HG02852 (cell line): ENCODE measurements around the gene ARHGEF26.

Source experiments
- ATAC-seq: cut with Tn5 transposase; IDR thresholded peaks from one replicate; pipeline ENCODE4 v1.9.1; 2021; ENCODE audit warnings: mild to moderate bottlenecking, moderate library complexity; ENCODE audit not compliant: unreplicated experiment

The ARHGEF26 gene

DNA sequence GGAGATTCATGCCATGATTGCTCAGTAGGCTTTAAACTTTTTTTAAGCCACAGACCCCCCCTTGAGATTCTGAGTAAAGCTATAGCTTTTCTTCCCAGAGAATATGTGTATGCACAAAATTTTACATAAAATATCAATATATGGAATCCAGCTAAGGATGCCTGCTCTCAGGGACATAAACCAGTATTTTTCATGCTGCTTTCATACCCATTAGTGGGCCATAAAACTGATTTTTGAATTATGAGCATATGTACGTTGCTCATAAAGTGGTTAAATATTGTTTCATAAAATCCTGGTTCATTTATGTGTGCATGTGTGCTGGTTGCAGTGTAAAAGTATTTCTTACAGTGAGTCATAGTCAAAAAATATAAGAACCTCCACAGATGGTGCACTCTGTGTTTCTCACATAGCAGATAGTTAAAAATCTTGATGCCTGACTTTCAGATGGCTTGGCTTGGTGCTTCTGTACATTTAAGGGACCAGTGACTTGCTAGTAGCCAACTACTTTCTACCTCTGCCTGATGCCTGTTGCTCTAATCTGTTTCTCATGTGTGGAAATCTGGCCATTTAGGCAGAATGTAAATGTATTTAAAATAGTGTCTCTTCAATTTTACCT, 71.9 kb downstream of the ARHGEF26 start:
- no peak for ATAC-seq

DNA sequence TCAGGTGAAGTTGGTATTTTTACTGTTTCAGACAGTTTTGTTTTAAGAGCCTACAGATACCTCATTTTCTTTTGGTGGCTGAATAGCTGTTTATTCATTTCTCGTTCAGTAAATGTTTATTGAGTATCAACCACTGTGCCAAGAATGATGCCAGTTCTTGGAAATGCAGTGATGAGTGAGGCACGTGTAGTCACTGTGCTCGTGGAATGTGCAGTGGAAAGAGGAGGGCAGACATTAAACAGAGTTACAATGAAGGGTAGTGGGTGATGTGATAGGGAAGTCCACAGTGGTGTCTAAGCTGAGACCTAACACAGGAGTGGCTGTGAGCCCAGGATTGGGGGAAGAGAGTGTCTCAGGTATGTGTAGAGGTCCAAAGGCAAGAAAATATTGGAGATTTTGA, 73.7 kb downstream of the ARHGEF26 start:
- ATAC-seq: no peak

DNA sequence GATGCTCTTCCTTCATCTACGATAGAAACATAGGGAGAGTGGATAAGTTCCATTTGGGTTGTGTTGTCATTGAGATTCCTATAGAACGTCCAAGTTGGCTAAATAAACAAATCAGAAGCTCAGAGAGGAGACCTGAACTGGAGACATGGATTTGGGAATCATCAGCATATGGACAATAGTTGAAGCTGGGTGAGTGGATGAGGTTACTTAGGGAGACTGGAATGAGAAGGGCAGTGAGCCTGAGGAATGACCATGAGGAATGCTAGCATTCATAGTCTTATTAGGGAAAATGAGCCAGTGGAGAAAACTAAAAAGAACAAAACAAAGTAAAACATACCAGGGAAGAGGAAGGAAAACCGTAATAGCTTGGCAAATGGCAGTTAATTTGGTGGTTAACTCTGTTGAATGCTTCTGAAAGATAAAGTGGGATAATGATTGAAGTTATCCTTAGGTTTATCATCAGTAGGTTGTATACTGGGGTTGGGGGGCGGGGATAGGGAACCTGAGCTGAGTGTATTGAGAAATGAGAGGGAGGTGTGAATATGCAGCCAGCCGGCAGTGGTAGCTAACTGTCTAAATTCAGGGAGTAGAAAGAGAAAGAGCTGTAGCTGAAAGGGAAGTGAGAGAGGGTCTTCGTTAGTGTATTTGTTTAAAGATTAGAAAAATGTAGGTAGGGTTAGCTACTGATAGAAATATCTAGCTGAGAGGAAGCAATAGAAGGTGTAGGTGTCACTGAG, 74.6 kb downstream of the ARHGEF26 start:
- ATAC-seq: no peak

DNA sequence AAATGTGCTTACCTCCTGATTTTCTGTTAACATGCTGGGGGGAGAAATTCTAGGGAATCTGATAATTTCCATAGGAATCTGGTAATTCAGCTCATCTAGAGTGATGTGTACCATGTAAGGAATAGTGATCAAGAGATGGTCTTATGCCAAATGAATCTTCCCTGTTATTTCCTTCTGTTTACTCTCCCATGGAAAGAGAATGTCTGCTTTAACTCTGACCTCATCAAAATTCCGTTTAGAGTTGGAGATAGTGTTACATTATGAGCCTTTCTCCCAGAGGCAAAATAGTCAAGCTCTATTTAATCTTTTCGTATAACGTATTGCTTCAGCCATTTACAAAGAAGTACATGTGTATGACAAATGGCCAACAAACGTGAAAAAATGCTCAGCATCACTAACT, 76.6 kb downstream of the ARHGEF26 start:
- ATAC-seq: no peak

DNA sequence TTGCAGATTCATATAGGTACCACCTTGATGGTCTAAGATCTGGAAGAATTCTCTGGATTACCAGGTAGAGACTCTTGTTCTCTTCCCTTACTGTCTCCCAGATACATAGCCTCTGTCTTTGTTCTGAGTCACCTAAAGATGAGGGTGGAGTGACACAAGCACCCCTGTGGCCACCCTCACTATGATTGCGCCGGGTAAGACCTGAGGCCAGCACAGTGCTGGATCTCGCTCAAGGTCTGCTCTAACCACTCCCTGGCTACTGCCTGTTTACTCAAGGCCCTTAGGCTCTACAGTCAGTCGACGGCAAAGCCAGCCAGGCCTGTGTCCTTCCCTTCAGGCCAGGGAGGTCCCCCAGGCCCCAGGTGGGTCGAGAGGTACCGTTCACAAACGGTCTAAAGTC, 88.3 kb downstream of the ARHGEF26 start:
- ATAC-seq: no peak

DNA sequence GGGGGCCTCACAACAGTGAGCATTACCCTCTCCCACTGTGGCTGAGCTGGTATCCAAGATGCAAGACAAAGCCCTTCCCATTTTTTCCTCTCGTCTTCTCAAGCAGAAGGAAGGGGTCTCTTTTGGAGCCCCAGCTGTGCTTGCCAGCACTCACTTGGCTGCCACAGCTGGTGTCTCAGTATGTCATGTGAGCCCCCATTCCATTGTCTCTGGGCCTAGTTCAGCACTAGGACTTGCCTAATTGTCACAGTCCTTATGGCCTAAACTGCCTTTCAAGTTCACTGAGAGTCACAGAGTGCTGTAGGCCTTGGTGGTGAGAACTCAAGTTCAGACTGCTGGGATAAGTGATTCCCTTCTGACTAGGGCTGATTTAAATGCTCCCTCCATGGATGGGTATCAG, 89.8 kb downstream of the ARHGEF26 start:
- ATAC-seq: no peak

DNA sequence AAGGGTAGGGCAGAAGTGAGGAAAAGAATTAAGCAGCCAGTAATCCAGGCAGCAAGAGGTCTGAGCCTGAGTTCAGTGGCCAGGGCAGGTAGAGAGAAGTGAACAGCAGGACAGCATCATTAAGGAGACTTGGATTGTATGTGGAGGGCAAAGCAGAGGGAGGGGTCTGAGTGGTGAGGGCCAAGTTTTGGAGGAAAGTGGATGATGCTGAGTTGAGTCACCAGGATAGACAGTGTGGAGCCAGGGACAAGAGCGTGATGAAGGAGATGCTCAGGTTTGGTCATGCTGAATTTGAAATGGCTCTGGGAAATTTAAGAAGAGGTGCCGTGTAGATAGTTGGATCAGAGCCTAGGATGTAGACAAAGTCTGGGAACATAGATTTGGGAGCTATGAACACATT, 93.1 kb downstream of the ARHGEF26 start:
- no peak for ATAC-seq

DNA sequence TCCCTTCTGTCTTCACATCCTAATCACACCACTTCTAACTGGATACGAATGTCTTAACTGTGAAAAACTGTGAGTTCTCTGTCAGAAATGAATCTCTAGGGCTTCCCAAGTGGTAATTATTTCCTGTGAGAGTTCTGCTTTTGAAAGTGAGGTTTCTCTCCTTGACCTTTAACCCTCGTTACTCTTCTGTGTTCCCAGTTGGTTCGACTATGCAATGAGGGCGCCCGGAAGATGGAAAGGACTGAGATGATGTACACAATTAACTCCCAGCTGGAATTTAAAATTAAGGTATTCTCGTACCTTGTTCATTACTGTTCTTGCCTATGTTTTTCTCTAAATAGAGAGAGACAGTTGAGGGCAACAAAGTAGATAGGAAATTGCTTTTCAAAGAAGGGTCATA, 96.5 kb downstream of the ARHGEF26 start:
- no peak for ATAC-seq

DNA sequence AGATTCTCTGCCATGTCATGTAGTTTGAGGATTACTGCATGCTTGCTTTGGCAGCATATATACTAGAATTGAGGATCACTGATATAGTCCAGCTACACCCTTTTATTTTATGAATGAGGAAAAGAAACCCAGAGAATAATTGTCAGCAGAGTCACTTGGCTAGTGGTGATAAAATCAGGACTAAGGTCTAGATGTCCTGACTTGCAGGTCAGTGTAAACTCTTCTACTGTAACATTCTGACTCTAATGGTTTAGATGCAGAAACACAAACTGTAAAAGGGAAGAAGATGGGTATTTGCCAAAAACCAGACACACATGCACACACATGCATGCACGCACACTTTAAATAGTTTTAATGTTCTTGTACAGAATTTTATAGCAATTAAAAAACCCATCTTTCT, 97.5 kb downstream of the ARHGEF26 start:
- no peak for ATAC-seq

DNA sequence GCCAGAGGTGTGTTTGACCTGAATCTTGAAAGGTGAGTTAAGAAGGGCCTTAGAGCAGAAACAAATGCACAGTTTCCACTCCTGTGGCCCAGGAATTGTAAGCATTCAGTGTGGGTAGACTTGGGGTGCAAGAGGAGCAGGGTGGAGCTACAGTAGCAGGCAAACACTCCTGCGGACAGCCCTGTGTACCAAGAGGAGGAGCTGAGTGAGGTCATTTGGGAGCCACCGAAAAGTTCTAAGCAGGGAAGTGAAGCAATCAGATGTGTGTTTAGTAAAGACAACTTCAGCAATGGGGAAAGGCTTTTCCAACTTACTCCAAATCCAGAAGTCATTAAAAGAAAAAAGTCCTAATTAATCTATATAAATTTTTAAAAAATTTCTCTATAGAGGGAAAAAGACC, 99.3 kb downstream of the ARHGEF26 start:
- ATAC-seq: no peak

DNA sequence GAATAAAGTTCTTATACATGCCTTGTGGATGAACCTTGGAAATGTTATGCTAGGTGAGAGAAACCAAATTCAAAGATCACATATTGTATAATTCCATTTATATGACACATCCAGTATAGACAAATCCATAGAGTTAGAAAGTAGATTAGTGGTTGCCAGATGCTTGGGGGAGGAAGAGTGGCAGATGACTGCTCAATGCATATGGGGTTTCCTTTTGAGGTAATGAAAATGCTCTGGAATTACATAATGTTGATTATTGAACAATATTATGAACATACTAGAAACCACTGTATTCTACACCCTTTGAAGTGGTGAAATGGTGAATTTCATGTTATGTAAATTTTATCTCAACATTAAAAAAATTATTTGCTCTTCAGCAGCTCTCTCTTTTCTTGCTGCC, 102.3 kb downstream of the ARHGEF26 start:
- no peak for ATAC-seq

DNA sequence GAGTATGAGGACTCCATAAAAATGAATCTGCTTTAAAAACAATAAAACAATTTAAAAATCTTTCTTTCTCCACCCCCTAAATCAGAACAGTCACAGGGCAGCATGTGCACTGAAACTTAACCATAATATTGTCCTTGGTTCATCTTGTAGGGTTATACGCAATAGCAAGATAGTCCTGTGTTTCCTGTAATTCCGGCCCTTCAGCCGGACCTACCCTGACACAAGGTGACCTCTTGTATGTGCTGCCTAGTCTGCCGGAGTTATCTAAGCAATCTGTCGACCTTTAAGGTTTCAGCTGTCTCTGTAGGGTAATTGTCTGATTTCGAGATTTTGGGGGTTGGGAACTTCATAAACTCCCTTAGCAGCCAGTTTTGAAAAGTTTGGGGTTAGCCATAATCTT, 103.2 kb downstream of the ARHGEF26 start:
- no peak for ATAC-seq

DNA sequence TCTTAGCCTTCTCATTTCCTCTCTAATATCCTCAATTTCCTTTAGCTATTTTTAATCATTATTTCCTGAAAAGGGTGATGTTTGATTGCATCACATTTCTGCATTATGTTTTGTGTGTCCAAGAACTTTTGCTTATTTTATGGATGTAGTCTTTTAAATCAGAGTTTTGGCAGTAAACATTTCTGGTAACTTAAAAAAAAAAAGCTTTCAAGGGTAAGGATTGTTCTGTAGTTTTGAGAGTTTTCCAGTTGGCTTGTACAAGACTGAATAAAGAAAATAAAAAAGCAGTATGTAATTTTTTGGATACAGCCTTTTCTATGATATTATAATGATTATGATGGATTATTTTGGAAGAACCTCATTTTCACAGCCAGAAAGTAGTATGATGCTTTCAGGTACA, 103.7 kb downstream of the ARHGEF26 start:
- no peak for ATAC-seq

DNA sequence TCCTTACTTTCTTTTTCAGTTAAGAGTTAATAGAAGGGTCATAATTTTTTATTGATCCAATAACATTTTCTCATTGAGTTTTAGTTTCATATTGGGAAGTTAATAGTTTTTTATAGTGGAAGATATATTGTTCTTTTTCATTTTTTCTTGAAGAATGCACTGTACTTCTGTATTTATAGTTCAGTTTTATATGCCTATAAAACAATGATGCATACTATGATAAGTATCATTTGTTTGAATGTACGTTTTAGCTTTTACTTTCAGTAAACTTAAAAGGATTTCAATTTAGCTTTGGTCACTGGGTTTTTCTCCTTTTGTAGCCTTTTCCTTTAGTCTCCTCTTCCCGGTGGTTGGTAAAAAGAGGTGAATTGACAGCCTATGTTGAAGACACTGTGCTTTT, 104.3 kb downstream of the ARHGEF26 start:
- no peak for ATAC-seq

DNA sequence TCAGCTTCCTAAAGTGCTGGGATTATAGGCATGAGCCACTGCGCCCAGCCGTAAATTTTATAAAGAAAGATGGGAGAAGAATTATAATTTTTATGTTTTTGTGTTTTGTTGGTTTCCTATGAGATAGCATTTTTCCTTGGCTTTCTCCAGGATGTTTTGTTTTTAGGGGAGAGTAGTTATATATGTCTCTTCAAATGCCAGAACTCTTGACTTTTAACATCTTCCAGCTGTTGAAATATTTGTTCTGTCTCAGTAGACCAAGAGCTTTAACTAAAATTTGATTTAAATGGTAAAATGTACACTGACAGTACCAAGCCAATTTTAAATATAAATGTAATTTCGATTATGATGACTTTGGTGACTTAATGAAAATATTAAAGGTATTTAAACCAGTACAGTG, 106.3 kb downstream of the ARHGEF26 start:
- no peak for ATAC-seq

DNA sequence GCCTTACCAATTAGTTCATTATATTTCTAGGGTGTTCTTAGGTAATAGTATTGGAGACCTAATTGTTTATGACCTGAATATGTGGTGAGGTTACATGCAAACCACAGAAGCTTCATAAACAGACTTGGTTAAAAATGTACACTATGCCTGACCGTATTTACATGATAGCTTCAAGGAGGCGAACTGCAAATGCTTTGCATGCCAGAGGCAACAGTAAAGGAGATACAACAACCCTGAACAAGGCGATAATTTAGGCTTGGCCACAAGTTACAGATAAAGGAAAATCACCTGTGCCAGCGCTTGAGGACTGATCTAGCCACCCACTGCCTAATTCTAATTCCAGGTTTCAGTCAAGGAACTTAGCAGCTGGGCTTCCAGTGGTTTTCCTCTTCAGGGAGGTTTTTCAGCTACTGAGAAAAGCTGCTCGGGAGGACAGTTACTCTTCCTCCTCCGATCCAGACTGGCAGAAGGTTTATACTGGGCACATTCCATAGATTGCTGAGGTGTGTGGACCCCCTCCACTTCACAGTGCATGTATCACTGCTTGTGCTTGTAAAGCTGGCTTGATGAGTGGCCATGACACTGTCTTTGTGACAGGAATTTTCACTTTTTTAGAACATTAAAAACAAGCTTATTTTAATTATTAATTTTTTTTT, 107.5 kb downstream of the ARHGEF26 start:
- no peak for ATAC-seq

DNA sequence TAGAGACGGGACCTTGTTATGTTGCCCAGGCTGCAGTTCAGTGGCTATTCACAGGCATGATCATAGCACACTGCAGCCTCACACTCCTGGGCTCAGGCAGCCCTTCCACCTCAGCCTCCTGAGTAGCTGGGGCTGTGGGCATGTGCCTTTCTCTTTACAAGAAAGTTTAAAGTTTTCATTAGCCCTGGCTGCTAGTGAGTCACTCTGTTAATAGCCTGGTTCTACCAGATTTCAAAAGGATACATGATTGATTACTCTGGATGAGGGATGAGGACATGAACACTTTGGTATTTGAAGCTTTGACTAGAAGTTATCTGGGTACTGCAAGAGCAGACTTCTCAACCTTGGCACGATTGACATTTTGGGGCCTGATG, 108.0 kb downstream of the ARHGEF26 start:
- no peak for ATAC-seq

DNA sequence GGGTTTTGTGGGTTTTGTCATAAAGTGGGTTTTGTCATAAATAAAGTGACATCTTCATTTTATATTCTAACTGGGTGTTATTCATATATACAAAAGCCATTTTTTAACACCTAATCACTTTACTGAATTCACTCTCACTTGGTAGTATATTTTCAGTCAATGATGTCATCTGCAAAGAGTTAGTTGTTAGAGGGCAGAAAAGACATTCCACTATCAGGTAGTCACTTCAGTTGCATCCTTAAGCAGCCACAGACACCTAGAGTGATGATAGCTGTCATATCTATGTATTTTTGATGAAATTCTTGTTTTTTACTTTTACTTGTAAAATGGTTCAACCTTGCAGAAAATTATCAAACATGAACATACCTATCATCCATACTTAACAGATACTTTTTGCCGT, 114.1 kb downstream of the ARHGEF26 start:
- ATAC-seq: no peak

DNA sequence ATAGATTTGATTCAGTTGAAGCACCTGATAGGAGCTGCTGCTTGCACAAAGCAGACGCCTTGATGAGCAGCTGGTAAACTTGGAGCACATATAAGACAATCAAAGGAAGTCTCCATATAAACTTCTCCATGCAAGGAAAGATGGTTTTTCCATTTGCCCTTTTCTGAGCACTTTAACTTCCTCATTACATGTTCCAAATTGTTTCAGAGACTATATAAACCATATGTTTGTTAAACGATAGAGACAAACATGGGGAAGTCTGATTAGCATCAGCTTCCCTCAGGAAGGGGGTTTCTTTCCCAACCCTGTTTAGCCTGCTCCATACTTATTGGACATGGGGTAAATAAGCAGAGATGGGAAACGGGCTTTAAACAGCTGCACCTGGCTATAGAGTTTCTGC, 115.1 kb downstream of the ARHGEF26 start:
- ATAC-seq: no peak

DNA sequence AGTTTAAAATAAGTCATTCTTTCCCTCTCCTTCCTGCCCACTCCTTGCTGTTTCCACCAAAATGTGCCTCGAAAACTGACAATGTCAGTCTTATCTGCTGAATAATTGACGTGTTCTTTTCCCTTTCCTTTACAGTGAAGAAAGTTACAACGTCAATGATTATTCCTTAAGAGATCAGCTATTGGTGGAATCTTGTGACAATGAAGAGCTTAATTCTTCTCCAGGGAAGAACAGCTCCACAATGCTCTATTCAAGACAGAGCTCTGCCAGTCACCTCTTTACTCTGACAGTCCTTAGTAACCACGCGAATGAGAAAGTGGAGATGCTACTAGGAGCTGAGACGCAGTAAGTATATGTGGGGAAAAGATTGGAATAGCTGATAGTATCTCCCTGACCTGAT, 119.0 kb downstream of the ARHGEF26 start:
- ATAC-seq: no peak

DNA sequence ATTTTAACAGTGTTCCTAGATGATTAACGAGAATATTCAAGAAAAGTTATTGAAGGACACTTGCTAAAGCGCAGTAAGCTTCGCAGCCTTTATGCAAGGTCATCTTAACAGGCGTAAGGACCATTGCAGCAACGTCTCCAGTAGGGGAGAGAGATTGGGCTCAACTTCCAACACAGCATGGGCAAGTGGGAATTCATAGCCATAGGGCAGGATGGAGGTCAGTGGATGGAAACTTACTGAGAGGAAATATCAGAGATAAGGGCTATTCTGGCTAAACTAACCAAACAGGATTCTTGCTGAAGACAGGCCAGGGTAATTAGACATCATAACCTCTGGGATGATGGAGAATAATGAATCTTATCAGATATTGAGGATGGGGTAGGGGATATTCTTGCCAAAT, 120.3 kb downstream of the ARHGEF26 start:
- ATAC-seq: no peak

DNA sequence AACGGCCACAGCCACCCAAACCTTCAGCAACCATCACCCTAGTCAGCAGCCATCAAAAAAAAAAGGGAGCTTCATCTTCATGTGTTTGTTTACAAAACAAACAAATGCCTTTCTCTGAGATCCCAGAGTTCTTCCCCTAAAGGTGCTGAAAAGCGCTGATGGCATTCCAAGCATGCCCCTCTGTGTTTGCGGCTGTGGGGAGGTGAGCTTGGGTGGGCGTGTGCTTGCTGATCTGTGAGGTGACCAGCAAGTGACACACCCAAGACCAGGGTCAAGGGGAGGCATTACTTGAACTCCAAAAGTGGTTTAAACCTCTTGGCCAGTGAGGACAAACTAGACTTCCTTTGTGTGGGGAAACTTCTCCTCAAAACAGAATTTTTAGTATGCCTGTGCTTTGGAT, 121.6 kb downstream of the ARHGEF26 start:
- no peak for ATAC-seq

DNA sequence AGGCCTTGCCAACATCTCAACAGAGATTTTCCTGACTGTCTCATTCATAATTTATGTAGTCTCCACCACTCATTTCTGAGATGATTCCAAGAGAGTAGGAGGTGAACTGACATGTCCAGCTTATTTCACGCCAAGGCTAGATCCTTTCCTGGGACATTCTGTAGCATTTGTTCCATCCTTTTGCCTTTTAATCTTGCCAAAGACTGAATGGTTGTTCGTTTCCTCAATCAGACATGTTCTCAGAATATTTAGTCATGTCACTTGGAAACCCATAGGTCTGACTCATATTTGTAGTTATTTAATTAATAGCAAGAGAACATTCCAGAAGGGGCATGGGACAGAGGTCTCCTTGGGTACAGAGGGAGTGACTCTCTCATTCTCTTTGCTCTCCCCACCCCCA, 122.2 kb downstream of the ARHGEF26 start:
- no peak for ATAC-seq
